ENCODE data around the gene TNFRSF1A.

The TNFRSF1A gene

DNA sequence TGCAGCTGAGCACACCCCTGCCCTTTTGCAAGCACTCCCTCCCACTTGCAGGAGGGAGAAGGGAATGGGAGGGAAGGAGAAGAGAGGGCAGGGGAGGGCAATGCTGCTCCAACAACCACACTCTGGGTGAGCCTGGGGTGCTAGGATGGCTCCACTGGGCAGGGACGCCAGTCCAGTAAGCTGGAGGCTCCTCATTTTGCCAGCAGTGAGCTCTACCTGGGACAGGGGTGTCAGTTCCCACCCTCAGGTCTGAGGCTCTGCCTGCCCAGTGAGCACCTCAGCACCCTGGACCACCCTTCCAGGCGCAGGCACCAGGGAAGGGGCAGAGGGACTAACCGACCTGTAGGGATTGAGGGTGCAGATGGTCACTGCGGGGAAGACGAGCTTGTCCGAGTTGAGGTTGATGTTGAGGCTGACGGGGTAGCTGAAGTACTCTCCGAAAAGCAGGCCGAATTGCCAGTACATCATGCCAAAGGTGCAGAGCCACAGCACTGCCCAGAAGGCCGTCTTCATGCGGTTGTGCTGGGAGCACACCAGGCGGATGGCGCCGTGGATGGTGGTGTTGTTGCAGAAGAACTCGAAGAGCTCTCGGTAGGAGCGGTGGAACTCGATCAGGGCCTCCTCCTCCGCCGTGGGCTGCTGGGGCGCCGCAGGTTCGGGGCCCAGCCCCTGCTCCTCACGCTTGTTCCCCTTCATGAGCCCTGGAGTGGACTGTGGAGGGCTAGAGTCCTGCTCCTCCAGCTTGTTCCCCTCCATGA, 32.3 kb upstream of the TNFRSF1A start:
- TF ChIP-seq, protein P1, sequence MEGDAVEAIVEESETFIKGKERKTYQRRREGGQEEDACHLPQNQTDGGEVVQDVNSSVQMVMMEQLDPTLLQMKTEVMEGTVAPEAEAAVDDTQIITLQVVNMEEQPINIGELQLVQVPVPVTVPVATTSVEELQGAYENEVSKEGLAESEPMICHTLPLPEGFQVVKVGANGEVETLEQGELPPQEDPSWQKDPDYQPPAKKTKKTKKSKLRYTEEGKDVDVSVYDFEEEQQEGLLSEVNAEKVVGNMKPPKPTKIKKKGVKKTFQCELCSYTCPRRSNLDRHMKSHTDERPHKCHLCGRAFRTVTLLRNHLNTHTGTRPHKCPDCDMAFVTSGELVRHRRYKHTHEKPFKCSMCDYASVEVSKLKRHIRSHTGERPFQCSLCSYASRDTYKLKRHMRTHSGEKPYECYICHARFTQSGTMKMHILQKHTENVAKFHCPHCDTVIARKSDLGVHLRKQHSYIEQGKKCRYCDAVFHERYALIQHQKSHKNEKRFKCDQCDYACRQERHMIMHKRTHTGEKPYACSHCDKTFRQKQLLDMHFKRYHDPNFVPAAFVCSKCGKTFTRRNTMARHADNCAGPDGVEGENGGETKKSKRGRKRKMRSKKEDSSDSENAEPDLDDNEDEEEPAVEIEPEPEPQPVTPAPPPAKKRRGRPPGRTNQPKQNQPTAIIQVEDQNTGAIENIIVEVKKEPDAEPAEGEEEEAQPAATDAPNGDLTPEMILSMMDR (IDR thresholded peaks at IDR 0.05; ENCODE audit: insufficient read depth, missing control alignments) = no peak
- DNase-seq (ENCODE audit: insufficient read length, low spot score) (no peak), FAIRE-seq (no peak)

GRCh38 chr12:6373022-6373787, 31.3 kb upstream of the TNFRSF1A start:
- no peak for DNase-seq (ENCODE audit: insufficient read length, low spot score)
- TF ChIP-seq, protein P1 (IDR thresholded peaks at IDR 0.05; ENCODE audit: insufficient read depth, missing control alignments) = no peak
- FAIRE-seq = no peak

DNA sequence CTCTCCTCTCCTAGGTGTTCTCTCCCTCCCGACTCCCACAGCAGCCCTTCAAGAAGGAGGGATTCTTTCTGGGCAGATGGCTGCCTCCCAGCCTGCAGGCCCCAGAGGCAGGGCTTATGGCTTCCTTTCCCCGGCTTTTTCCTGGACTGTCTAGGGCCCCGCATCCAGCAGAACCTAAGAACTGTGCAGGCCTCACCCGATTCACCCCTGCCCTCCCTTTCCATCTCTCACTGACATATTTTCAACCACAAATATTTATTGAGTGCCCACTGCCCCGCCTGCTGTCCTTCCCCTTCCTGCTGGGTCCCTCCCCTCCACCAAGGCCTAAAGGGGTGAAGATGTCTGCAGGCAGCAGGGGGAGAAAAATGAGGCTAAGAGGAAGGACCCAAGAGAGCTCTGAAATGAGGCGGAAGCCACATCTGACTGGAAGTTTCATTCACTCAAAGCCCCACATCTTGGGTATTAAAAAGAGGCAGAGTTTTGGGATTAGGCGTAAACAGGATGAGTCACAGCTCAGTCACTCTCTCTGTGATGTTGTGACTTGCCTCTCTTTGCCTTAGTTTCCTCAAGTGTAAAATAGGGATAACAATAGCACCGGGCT, 30.6 kb upstream of the TNFRSF1A start:
- DNase-seq (ENCODE audit: insufficient read length, low spot score) (no peak), FAIRE-seq (no peak)
- TF ChIP-seq, protein P1 (IDR thresholded peaks at IDR 0.05; ENCODE audit: insufficient read depth, missing control alignments) = no peak

DNA sequence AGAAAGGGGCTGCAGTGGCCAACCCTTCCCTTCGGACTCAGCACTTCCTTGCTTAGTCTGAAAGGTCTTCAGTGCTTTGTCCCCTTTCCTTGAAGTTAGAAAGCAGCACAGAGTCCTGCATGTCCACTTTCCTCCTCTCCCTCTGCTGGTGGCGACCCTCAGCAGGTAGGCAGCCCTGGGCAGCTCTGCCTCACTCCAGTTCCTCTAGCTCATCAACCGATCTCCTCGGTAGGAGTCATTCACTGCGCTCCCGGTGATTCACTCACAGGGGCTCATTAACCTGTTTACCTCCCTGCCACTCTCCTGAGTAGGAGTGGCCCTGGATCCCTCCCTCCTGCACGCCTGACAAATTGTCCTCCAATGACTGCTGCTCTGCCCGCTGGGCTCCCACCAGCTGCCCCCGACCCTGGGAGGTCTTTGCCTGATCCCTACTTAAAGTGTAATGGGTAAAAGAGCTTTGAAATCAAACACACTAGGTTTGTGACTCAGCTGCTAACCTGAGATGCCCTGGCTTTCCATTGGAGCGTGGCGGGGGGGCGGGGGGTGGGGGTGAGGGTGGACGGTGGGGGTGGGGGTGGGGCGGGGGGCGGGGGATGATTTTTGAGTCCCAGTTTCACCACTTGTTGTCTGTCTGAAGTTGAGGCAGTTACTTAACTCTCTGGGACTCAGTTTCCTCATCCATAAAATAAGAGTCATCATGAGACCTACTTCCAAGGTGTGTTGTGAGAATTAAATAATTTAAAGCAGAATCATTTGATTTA, 29.3 kb upstream of the TNFRSF1A start:
- FAIRE-seq (no peak), DNase-seq (ENCODE audit: insufficient read length, low spot score) (no peak)
- TF ChIP-seq, protein P1 (IDR thresholded peaks at IDR 0.05; ENCODE audit: insufficient read depth, missing control alignments) = no peak

- FAIRE-seq (no peak), DNase-seq (ENCODE audit: insufficient read length, low spot score) (no peak)
- TF ChIP-seq, protein P1 (IDR thresholded peaks at IDR 0.05; ENCODE audit: insufficient read depth, missing control alignments) = no peak
Measured at GRCh38 chr12:6370576-6370935, 28.7 kb upstream of the TNFRSF1A start.

DNA sequence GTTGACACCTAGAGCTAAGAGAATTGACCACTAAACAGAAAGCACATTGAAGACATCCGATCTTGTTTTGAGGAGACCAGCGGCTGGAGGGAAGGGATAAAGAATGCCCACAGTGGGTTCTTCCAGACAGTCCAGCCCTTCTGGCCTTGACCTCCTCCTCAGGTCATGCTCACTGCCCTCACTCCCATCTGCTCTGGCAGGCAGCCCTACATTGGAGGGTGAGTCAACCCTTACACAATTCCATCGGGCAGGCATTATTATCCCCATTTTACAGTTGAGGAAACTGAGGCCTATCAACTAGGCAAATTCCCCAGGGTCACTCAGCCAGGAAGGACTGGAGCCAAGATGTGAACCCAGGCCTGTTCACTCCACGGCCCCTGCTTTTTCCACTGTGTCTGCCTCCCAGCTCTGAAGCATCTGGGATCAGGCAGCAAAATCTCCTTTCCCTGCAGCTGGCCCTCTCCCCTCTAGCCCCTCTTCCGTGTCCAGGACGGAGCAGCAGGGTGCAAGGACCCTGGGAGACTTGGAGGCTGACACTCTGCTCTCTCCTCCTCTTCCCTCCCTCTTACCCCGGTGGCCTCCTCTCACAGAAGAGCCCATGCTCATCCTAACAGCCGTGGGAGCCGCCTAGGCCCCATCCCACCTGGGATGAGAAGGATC, 28.2 kb upstream of the TNFRSF1A start:
- FAIRE-seq (no peak), DNase-seq (ENCODE audit: insufficient read length, low spot score) (no peak)
- TF ChIP-seq, protein P1 (IDR thresholded peaks at IDR 0.05; ENCODE audit: insufficient read depth, missing control alignments) = no peak

All from D721Med (cell line).